ENCODE data around the gene SLC25A29. TPM values are rescaled to one million over a fixed set of nuclear protein-coding genes. Genes with fewer than 3 reads are reported as not detected.
"Not testable (repeated sequence)": the region's sequence is repeated elsewhere in the genome, so short reads cannot be mapped to it uniquely, and the experiment has no call there.

SLC25A29 gene
- total and polyA plus RNA-seq, 2 donors from 2014 or later, result 88.5 to 152 TPM

- FAIRE-seq, result no peak
- Histone ChIP-seq H3K9ac (ENCODE audit: low read length in 3 of 3) (peak overlapping the region in 2 of 3 donors; percentile 58 to 67), H3K27ac (ENCODE audit: low read depth in 2 of 2, low read length in 2 of 2) (peak overlapping the region; percentile 87 to 88)
Observed at GRCh38 chr14:100285021-100285912, 21.0 kb downstream of the SLC25A29 start.

GRCh38 chr14:100283984-100284881 lies 22.0 kb downstream of the SLC25A29 start:
- peak overlapping the region in 1 of 3 donors; percentile 40 for H3K9ac ChIP-seq (ENCODE audit: low read length in 3 of 3)
- H3K4me3 ChIP-seq (ENCODE audit: low read length in 3 of 3), result no peak overlapping the region

More at GRCh38 chr14:100285021-100285912, 21.0 kb downstream of the SLC25A29 start:
- peak; percentile 61 for TF ChIP-seq CTCF (IDR thresholded peaks at IDR 0.05; ENCODE audit: borderline replicate concordance, extremely low read depth, insufficient read depth)
- Histone ChIP-seq H3K27me3 (ENCODE audit: control insufficient read depth, insufficient read depth, low read length) (no peaks in the 10 kb centered on the region), H3K4me3 (ENCODE audit: low read length in 3 of 3) (peak overlapping the region; percentile 4 to 63 (median 26)), H3K36me3 (ENCODE audit: control insufficient read depth in 2 of 3, insufficient read depth in 3 of 3, low read length in 3 of 3) (no peaks in the 10 kb centered on the region), H3K9me3 (ENCODE audit: control insufficient read depth in 2 of 3, insufficient read depth in 1 of 3, low read length in 3 of 3) (no peaks in the 10 kb centered on the region), H3K4me1 (ENCODE audit: control insufficient read depth in 2 of 3, insufficient read depth in 2 of 3, low read depth in 1 of 3, low read length in 3 of 3) (peaks cover 0 to 33% (median 6%) of the 10 kb centered on the region in 3 donors)
- DNase-seq, result peak; percentile 67 to 90 (median 80)
- intact Hi-C loops (cut with DNase I), result no loop called here

GRCh38 chr14:100283436-100283835 lies 22.8 kb downstream of the SLC25A29 start:
- intact Hi-C loops (cut with DNase I); H3K27me3 ChIP-seq (ENCODE audit: control insufficient read depth, insufficient read depth, low read length); H3K4me3 ChIP-seq (ENCODE audit: low read length in 3 of 3); H3K27ac ChIP-seq (ENCODE audit: low read depth in 2 of 2, low read length in 2 of 2); H3K9me3 ChIP-seq (ENCODE audit: control insufficient read depth in 2 of 3, insufficient read depth in 1 of 3, low read length in 3 of 3); H3K9ac ChIP-seq (ENCODE audit: low read length in 3 of 3); FAIRE-seq; H3K36me3 ChIP-seq (ENCODE audit: control insufficient read depth in 2 of 3, insufficient read depth in 3 of 3, low read length in 3 of 3); DNase-seq: not testable (repeated sequence)
- peaks cover 0 to 33% (median 10%) of the 10 kb centered on the region in 3 donors for H3K4me1 ChIP-seq (ENCODE audit: control insufficient read depth in 2 of 3, insufficient read depth in 2 of 3, low read depth in 1 of 3, low read length in 3 of 3)

More at GRCh38 chr14:100283984-100284881, 22.0 kb downstream of the SLC25A29 start:
- H3K27me3 ChIP-seq (ENCODE audit: control insufficient read depth, insufficient read depth, low read length), result no peaks in the 10 kb centered on the region
- DNase-seq (peak in 1 of 5 donors; percentile 47), FAIRE-seq (no peak)
- H3K9me3 ChIP-seq (ENCODE audit: control insufficient read depth in 2 of 3, insufficient read depth in 1 of 3, low read length in 3 of 3), result no peaks in the 10 kb centered on the region
- H3K36me3 ChIP-seq (ENCODE audit: control insufficient read depth in 2 of 3, insufficient read depth in 3 of 3, low read length in 3 of 3), result no peaks in the 10 kb centered on the region
- H3K27ac ChIP-seq (ENCODE audit: low read depth in 2 of 2, low read length in 2 of 2), result peak overlapping the region in 1 of 2 donors; percentile 28
- H3K4me1 ChIP-seq (ENCODE audit: control insufficient read depth in 2 of 3, insufficient read depth in 2 of 3, low read depth in 1 of 3, low read length in 3 of 3), result peaks cover 0 to 29% (median 6%) of the 10 kb centered on the region in 3 donors
- no peak for TF ChIP-seq CTCF (IDR thresholded peaks at IDR 0.05; ENCODE audit: borderline replicate concordance, extremely low read depth, insufficient read depth)
- intact Hi-C loops (cut with DNase I), result no loop called here

Data from kidney (tissue), 14 donors.